Left ventricle myocardium inferior (tissue), 1 donor: ENCODE measurements around the gene NAV2. TPM values are rescaled to one million over a fixed set of nuclear protein-coding genes. Genes with fewer than 3 reads are reported as not detected.

Experiments
- DNase-seq: peaks from one replicate; pipeline ENCODE4 v3.0.0-alpha.2; 2020
- H3K27ac ChIP-seq: fragments of 200-600 bp; replicated peaks from 2 replicates; pipeline ENCODE4 v1.8.0; 2021
- H3K27me3 ChIP-seq: fragments of 200-600 bp; 2 replicates; pipeline ENCODE4 v1.8.0; 2021; ENCODE audit warnings: low read depth
- H3K36me3 ChIP-seq: fragments of 200-600 bp; 2 replicates; pipeline ENCODE4 v1.8.0; 2021
- H3K4me1 ChIP-seq: fragments of 200-600 bp; 2 replicates; pipeline ENCODE4 v1.8.0; 2021
- H3K4me3 ChIP-seq: fragments of 200-600 bp; 2 replicates; pipeline ENCODE4 v1.8.0; 2021; ENCODE audit warnings: mild to moderate bottlenecking, moderate library complexity
- H3K9me3 ChIP-seq: fragments of 200-600 bp; replicated peaks from 2 replicates; pipeline ENCODE4 v1.8.0; 2021
- intact Hi-C: fragments of 100-400 bp; cut with micrococcal nuclease; formaldehyde crosslinking; loops from one replicate; pipeline ENCODE4 v1.11.0; 2022
- total RNA-seq: library from RNA; stranded (reverse); fragmentation: NEBNext Ultra II Directional; extraction: Animal tissue kit (Norgen Biotek cat#: 25700); gene quantifications from one replicate; pipeline ENCODE4 v1.2.1, GENCODE V29; 2021
- TF ChIP-seq, protein P1 (sequence below): fragments of 200-600 bp; IDR thresholded peaks from 2 replicates; pipeline ENCODE4 v1.8.0; 2021; ENCODE audit warnings: antibody characterized with exemption, mild to moderate bottlenecking, borderline replicate concordance
- donor health status: DM: no; HTN: yes; CAD: no; lungs with severe emphysema.

Gene NAV2
- total RNA-seq, 1 donor from 2014 or later = 14.3 TPM

DNA sequence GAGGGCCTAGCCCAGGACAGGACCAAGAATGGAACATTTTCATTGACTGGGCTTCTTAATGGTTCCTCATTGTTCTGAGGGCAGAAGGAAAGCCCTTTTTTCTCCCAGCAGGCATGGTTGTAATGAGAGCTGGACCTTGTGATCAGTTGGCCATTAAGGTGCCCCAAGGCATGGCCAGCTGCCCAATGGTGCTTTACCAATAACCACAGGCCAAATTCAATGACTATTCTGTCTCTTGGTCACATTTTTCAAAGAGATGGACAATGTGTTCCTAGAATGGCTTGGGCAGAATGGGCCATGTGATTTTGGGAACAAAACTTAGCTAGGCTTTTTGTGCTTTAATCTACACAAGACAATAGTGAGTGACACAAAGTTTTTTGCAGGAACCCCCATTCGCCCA lies 7.3 kb downstream of the NAV2 start:
- no peak overlapping the region for H3K4me3 ChIP-seq
- peak overlapping the region; percentile 62 for H3K27ac ChIP-seq
- H3K27me3 ChIP-seq = no peaks in the 10 kb centered on the region
- H3K9me3 ChIP-seq = no peaks in the 10 kb centered on the region
- TF ChIP-seq, protein P1, sequence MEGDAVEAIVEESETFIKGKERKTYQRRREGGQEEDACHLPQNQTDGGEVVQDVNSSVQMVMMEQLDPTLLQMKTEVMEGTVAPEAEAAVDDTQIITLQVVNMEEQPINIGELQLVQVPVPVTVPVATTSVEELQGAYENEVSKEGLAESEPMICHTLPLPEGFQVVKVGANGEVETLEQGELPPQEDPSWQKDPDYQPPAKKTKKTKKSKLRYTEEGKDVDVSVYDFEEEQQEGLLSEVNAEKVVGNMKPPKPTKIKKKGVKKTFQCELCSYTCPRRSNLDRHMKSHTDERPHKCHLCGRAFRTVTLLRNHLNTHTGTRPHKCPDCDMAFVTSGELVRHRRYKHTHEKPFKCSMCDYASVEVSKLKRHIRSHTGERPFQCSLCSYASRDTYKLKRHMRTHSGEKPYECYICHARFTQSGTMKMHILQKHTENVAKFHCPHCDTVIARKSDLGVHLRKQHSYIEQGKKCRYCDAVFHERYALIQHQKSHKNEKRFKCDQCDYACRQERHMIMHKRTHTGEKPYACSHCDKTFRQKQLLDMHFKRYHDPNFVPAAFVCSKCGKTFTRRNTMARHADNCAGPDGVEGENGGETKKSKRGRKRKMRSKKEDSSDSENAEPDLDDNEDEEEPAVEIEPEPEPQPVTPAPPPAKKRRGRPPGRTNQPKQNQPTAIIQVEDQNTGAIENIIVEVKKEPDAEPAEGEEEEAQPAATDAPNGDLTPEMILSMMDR = no peak
- H3K4me1 ChIP-seq = peaks cover 82% of the 10 kb centered on the region
- DNase-seq = no peak
- no peaks in the 10 kb centered on the region for H3K36me3 ChIP-seq
- intact Hi-C loops = no loop called here

DNA sequence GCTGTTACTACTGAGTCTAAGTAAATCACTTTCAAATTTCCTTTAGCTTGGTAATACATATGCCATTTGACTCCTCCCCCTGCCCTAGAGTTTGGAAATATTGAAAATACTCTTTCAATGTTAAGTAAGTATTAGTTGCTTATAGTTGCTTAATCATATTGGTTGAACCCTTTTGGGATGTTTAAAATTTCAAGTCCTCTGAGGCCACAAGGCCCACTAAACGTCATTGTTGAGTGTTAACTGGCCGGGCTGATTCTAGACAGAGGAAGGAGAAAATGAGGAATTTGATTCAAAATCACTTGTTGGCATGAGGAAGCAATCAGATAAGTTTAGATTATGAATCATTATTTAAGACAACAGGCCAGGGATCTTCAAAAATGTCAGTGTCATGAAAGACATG lies 8.5 kb downstream of the NAV2 start:
- Histone ChIP-seq H3K4me3 (no peak overlapping the region), H3K36me3 (no peaks in the 10 kb centered on the region), H3K27me3 (no peaks in the 10 kb centered on the region), H3K4me1 (peaks cover 82% of the 10 kb centered on the region), H3K9me3 (no peaks in the 10 kb centered on the region), H3K27ac (no peak overlapping the region)
- TF ChIP-seq, protein P1 = no peak
- no peak for DNase-seq
- intact Hi-C loops = no loop called here

DNA sequence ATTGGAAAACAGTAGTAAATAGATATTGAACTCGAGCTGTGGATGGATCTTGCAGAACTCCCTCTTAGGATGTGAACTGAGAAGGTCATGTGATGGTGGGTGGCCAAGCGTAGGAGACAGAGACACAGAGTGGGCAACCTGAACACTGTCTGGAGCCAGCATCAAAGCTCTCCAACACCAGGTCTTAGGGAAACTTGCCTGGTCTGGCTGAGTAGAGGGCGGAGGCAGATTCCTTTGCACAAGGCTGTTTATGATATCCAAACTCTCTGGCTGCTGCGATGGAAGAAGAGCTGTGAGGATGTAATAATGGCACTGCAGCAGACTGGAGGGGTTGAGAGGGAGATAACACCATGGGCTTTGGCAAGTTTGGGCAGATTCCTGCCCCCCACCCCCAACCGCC lies 10.1 kb downstream of the NAV2 start:
- peak overlapping the region; percentile 47 for H3K27ac ChIP-seq
- H3K36me3 ChIP-seq = no peaks in the 10 kb centered on the region
- TF ChIP-seq, protein P1 = no peak
- no peak for DNase-seq
- H3K9me3 ChIP-seq = no peaks in the 10 kb centered on the region
- intact Hi-C loops = no loop called here
- H3K4me1 ChIP-seq = peaks cover 82% of the 10 kb centered on the region
- H3K27me3 ChIP-seq = no peaks in the 10 kb centered on the region
- H3K4me3 ChIP-seq = no peak overlapping the region

DNA sequence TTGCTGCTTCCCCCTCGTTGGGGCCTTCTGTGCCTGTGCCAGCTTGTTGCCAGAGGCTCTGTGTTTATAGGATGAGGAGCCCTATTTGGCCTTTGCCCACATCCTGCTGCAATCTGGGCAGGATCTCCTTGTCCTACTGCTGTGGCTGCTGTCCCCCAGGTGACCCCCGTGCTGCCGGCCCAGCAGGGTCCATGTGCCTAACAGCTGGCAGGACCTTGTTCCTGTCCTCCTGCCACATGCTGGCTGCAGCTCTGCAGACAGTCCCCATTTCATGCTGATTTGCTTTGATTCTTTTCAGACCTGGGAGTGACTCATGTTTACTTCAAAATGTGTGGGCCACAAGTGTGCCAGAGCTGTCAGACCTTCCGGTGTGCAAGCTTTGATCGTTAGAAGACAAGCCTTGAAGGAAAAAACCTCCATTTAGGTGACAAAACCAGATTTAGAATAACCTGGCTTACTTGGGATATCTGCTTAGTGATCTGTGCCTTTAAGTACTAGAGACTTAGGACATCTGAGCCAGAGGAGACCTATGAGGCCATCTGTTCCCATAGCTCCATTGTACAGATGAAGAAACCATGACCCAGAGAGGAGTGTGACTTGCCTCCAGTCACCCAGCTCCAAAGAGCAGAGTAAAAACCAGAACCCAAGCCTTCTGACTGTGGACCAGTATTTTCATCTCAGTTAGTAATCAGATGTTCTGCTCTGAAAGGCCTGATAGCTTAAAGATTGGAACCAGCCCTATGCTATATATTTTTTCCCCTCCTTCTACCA lies 11.1 kb downstream of the NAV2 start:
- DNase-seq = no peak
- Histone ChIP-seq H3K4me1 (peaks cover 83% of the 10 kb centered on the region), H3K27me3 (no peaks in the 10 kb centered on the region), H3K9me3 (no peaks in the 10 kb centered on the region), H3K4me3 (no peak overlapping the region), H3K27ac (peak overlapping the region; percentile 47), H3K36me3 (no peaks in the 10 kb centered on the region)
- TF ChIP-seq, protein P1 = no peak
- intact Hi-C loops = no loop called here

DNA sequence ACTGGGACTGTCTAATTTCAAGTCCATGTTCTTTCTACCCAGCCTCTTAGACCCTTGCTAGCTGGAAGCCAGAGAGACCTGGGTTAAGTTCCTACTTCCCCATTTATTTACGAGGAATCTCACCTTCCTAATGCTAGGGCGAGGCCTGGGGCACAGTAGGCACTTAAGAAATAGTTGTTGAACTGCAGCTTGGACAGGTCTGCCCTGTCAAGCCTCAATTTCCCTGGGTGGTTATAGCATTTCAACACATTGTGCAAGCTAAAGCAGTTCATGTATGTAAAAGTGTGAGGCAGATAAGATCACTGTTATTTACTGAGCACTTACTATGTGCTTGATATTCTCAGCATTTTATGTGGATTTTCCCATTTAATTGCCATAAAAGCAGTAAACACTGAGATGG lies 12.1 kb downstream of the NAV2 start:
- H3K4me1 ChIP-seq = peaks cover 84% of the 10 kb centered on the region
- H3K36me3 ChIP-seq = no peaks in the 10 kb centered on the region
- no peaks in the 10 kb centered on the region for H3K27me3 ChIP-seq
- H3K4me3 ChIP-seq = no peak overlapping the region
- no peaks in the 10 kb centered on the region for H3K9me3 ChIP-seq
- H3K27ac ChIP-seq = peak overlapping the region; percentile 73
- TF ChIP-seq, protein P1 = no peak
- no peak for DNase-seq
- intact Hi-C loops = no loop called here
